ENCODE measurements around the gene S100A3. TPM values are rescaled to one million over a fixed set of nuclear protein-coding genes. Genes with fewer than 3 reads are reported as not detected.
A peak's percentile ranks its signal among the peaks of the same experiment; 100 is the strongest.

Gene S100A3
- total and polyA plus RNA-seq, 2 of the 13 experiments (the other 11 are each of a cell fraction or from before 2014, with no cell fraction given), result 2.5 to 4.5 TPM

- TF ChIP-seq PATZ1 (CRISPR knock-in tag; IDR thresholded peaks at IDR 0.05) (peak; percentile 94), SRSF1 (optimal IDR thresholded peaks at IDR 0.05; ENCODE audit: low read depth, low read length) (peak; percentile 43), FOXA1 (IDR thresholded peaks at IDR 0.05) (no peak), FOXA1 (CRISPR knock-in tag; IDR thresholded peaks at IDR 0.05) (peak; percentile 12; the same call in 1 of the 2 replicates), KLF13 (CRISPR knock-in tag; IDR thresholded peaks at IDR 0.05) (no peak), ZNF564 (CRISPR knock-in tag; IDR thresholded peaks at IDR 0.05) (no peak), ZNF788 (CRISPR knock-in tag; IDR thresholded peaks at IDR 0.05; ENCODE audit: borderline replicate concordance) (0 out of 2 replicates have a peak, but pooled peaks have one; percentile 12), HIC2 (CRISPR knock-in tag; IDR thresholded peaks at IDR 0.05; ENCODE audit: low read depth) (peak; percentile 94), ZNF343 (CRISPR knock-in tag; IDR thresholded peaks at IDR 0.05) (0 out of 2 replicates have a peak, but pooled peaks have one; percentile 40), ZNF777 (CRISPR knock-in tag; IDR thresholded peaks at IDR 0.05) (0 out of 2 replicates have a peak, but pooled peaks have one; percentile 48), NR2C2 (CRISPR knock-in tag; IDR thresholded peaks at IDR 0.05; ENCODE audit: borderline replicate concordance) (no peak), GATA4 (IDR thresholded peaks at IDR 0.05; ENCODE audit: borderline replicate concordance, low read depth) (no peak), CBX1 (IDR thresholded peaks at IDR 0.05; ENCODE audit: low read depth) (no peak), EP300 (IDR thresholded peaks at IDR 0.05; ENCODE audit: low read depth in 2 of 2, low read length in 2 of 2) (peak in 1 of 2 experiments; percentile 73; a peak in 2 of 4 replicates), EP300 (CRISPR knock-in tag; IDR thresholded peaks at IDR 0.05; ENCODE audit: borderline replicate concordance) (peak; percentile 87)
- TF ChIP-seq, protein P1, sequence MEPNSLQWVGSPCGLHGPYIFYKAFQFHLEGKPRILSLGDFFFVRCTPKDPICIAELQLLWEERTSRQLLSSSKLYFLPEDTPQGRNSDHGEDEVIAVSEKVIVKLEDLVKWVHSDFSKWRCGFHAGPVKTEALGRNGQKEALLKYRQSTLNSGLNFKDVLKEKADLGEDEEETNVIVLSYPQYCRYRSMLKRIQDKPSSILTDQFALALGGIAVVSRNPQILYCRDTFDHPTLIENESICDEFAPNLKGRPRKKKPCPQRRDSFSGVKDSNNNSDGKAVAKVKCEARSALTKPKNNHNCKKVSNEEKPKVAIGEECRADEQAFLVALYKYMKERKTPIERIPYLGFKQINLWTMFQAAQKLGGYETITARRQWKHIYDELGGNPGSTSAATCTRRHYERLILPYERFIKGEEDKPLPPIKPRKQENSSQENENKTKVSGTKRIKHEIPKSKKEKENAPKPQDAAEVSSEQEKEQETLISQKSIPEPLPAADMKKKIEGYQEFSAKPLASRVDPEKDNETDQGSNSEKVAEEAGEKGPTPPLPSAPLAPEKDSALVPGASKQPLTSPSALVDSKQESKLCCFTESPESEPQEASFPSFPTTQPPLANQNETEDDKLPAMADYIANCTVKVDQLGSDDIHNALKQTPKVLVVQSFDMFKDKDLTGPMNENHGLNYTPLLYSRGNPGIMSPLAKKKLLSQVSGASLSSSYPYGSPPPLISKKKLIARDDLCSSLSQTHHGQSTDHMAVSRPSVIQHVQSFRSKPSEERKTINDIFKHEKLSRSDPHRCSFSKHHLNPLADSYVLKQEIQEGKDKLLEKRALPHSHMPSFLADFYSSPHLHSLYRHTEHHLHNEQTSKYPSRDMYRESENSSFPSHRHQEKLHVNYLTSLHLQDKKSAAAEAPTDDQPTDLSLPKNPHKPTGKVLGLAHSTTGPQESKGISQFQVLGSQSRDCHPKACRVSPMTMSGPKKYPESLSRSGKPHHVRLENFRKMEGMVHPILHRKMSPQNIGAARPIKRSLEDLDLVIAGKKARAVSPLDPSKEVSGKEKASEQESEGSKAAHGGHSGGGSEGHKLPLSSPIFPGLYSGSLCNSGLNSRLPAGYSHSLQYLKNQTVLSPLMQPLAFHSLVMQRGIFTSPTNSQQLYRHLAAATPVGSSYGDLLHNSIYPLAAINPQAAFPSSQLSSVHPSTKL (CRISPR knock-in tag; IDR thresholded peaks at IDR 0.05), result peak; percentile 76
- TF ChIP-seq, protein P2, sequence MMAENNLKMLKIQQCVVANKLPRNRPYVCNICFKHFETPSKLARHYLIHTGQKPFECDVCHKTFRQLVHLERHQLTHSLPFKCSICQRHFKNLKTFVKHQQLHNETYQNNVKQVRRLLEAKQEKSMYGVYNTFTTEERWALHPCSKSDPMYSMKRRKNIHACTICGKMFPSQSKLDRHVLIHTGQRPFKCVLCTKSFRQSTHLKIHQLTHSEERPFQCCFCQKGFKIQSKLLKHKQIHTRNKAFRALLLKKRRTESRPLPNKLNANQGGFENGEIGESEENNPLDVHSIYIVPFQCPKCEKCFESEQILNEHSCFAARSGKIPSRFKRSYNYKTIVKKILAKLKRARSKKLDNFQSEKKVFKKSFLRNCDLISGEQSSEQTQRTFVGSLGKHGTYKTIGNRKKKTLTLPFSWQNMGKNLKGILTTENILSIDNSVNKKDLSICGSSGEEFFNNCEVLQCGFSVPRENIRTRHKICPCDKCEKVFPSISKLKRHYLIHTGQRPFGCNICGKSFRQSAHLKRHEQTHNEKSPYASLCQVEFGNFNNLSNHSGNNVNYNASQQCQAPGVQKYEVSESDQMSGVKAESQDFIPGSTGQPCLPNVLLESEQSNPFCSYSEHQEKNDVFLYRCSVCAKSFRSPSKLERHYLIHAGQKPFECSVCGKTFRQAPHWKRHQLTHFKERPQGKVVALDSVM (CRISPR knock-in tag; IDR thresholded peaks at IDR 0.05), result no peak
Measured at GRCh38 chr1:153566414-153567371, 17.6 kb upstream of the S100A3 start (continued).

All from HepG2 (cell line).